H9 (cell line): Measurements from ENCODE around the gene L3MBTL4. TPM values are rescaled to one million over a fixed set of nuclear protein-coding genes. Genes with fewer than 3 reads are reported as not detected.
A peak's percentile ranks its signal among the peaks of the same experiment; 100 is the strongest.

Experiments
- DNase-seq: peaks from one replicate; pipeline ENCODE4 v3.0.0-alpha.2; 2017
- H2AFZ ChIP-seq: one replicate; pipeline ENCODE4 v1.6.1; 2013; ENCODE audit warnings: mild to moderate bottlenecking, low read length, control low read depth, moderate library complexity
- H2AK5ac ChIP-seq: 2 replicates; pipeline ENCODE4 v1.6.1; 2013; ENCODE audit warnings: low read length, control low read depth, mixed read lengths; ENCODE audit not compliant: insufficient read length
- H2BK120ac ChIP-seq: one replicate; pipeline ENCODE4 v1.6.1; 2013; ENCODE audit warnings: low read depth, mild to moderate bottlenecking, low read length, control low read depth, inconsistent platforms; ENCODE audit not compliant: poor library complexity, severe bottlenecking
- H2BK12ac ChIP-seq: 2 replicates; pipeline ENCODE4 v1.6.1; 2013; ENCODE audit warnings: low read length, control low read depth, mixed read lengths, low read depth; ENCODE audit not compliant: insufficient read length
- H2BK15ac ChIP-seq: 2 replicates; pipeline ENCODE4 v1.6.1; 2013; ENCODE audit warnings: low read depth, low read length, control low read depth
- H2BK20ac ChIP-seq: one replicate; pipeline ENCODE4 v1.6.1; 2013; ENCODE audit warnings: low read depth, mild to moderate bottlenecking, low read length, control low read depth, inconsistent platforms; ENCODE audit not compliant: poor library complexity, severe bottlenecking
- H2BK5ac ChIP-seq: 2 replicates; pipeline ENCODE4 v1.6.1; 2013; ENCODE audit warnings: low read length, control low read depth, mixed read lengths; ENCODE audit not compliant: insufficient read length
- H3K14ac ChIP-seq: 2 replicates; pipeline ENCODE4 v1.6.1; 2013; ENCODE audit warnings: low read length, control low read depth; ENCODE audit not compliant: insufficient read depth
- H3K18ac ChIP-seq: 2 replicates; pipeline ENCODE4 v1.6.1; 2013; ENCODE audit warnings: low read depth, mild to moderate bottlenecking, mixed read lengths, low read length, control low read depth; ENCODE audit not compliant: insufficient read length
- H3K23ac ChIP-seq: 2 replicates; pipeline ENCODE4 v1.6.1; 2013; ENCODE audit warnings: low read length, control low read depth, mixed read lengths, low read depth; ENCODE audit not compliant: insufficient read length
- H3K23me2 ChIP-seq: 2 replicates; pipeline ENCODE4 v1.6.1; 2013; ENCODE audit warnings: low read depth, mild to moderate bottlenecking, mixed read lengths, low read length, control low read depth; ENCODE audit not compliant: insufficient read length, poor library complexity, severe bottlenecking
- H3K27ac ChIP-seq: 2 replicates; pipeline ENCODE4 v1.5.1; 2013; ENCODE audit warnings: low read length, control low read depth, mixed read lengths, low read depth; ENCODE audit not compliant: insufficient read length
- H3K27me3 ChIP-seq: 2 replicates; pipeline ENCODE4 v1.6.1; 2013; ENCODE audit warnings: low read length, control low read depth, inconsistent platforms; ENCODE audit not compliant: insufficient read depth
- H3K4ac ChIP-seq: 2 replicates; pipeline ENCODE4 v1.6.1; 2013; ENCODE audit warnings: low read depth, mild to moderate bottlenecking, control low read depth, inconsistent platforms, low read length, moderate library complexity
- H3K4me1 ChIP-seq: 2 replicates; pipeline ENCODE4 v1.6.1; 2013; ENCODE audit warnings: low read length, control low read depth, inconsistent platforms; ENCODE audit not compliant: insufficient read depth
- H3K4me2 ChIP-seq: 2 replicates; pipeline ENCODE4 v1.6.1; 2013; ENCODE audit warnings: low read length, control low read depth, mixed read lengths; ENCODE audit not compliant: insufficient read length, insufficient read depth
- H3K56ac ChIP-seq: 2 replicates; pipeline ENCODE4 v1.6.1; 2013; ENCODE audit warnings: low read depth, mild to moderate bottlenecking, mixed read lengths, low read length, control low read depth; ENCODE audit not compliant: insufficient read length
- H3K79me1 ChIP-seq: 2 replicates; pipeline ENCODE4 v1.6.1; 2013; ENCODE audit warnings: low read depth, mild to moderate bottlenecking, moderate library complexity, low read length, control low read depth, inconsistent platforms; ENCODE audit not compliant: insufficient read depth, poor library complexity, severe bottlenecking
- H3K79me2 ChIP-seq: 2 replicates; pipeline ENCODE4 v1.6.1; 2013; ENCODE audit warnings: low read length, control low read depth, inconsistent platforms; ENCODE audit not compliant: insufficient read depth
- H3K9ac ChIP-seq: 2 replicates; pipeline ENCODE4 v1.6.1; 2013; ENCODE audit warnings: low read length, control low read depth, mixed read lengths; ENCODE audit not compliant: insufficient read length; ENCODE audit errors: extremely low read depth
- H3K9me3 ChIP-seq: one replicate; pipeline ENCODE4 v1.6.1; 2013; ENCODE audit warnings: low read depth, low read length, inconsistent platforms; ENCODE audit not compliant: control insufficient read depth
- H3T11ph ChIP-seq: one replicate; pipeline ENCODE4 v1.6.1; 2013; ENCODE audit warnings: mild to moderate bottlenecking, low read length, control low read depth, inconsistent platforms
- H4K20me1 ChIP-seq: one replicate; pipeline ENCODE4 v1.6.1; 2013; ENCODE audit not compliant: control insufficient read depth, insufficient read length, insufficient read depth
- H4K5ac ChIP-seq: 2 replicates; pipeline ENCODE4 v1.6.1; 2013; ENCODE audit warnings: low read depth, mild to moderate bottlenecking, mixed read lengths, low read length, control low read depth; ENCODE audit not compliant: insufficient read length
- H4K8ac ChIP-seq: replicated peaks from 2 replicates; pipeline ENCODE4 v1.6.1; 2013; ENCODE audit warnings: low read length, control low read depth, mixed read lengths, low read depth; ENCODE audit not compliant: insufficient read length
- H4K91ac ChIP-seq: 2 replicates; pipeline ENCODE4 v1.6.1; 2013; ENCODE audit warnings: low read depth, mild to moderate bottlenecking, moderate library complexity, mixed read lengths, low read length, control low read depth; ENCODE audit not compliant: insufficient read length
- H3K27ac Mint-ChIP-seq, 3 experiments: 2 replicates in 2 of 3; 3 replicates in 1 of 3; pipeline ENCODE4 v1.8.0; 2020 to 2021; ENCODE audit warnings: mixed read lengths in 3 of 3, mild to moderate bottlenecking in 1 of 3, moderate library complexity in 1 of 3
- H3K27me3 Mint-ChIP-seq: 2 replicates; pipeline ENCODE4 v1.8.0; 2021; ENCODE audit warnings: low read depth, mild to moderate bottlenecking, moderate library complexity, mixed read lengths
- H3K36me3 Mint-ChIP-seq, 3 experiments: 2 replicates in 2 of 3; 3 replicates in 1 of 3; pipeline ENCODE4 v1.8.0; 2020 to 2021; ENCODE audit warnings: low read depth in 3 of 3, mixed read lengths in 3 of 3; ENCODE audit not compliant: insufficient read depth in 1 of 3
- H3K4me1 Mint-ChIP-seq, 2 experiments: 2 replicates each; pipeline ENCODE4 v1.8.0; 2020; ENCODE audit warnings: mixed read lengths in 2 of 2
- H3K4me3 Mint-ChIP-seq, 2 experiments: 2 replicates in 1 of 2; 3 replicates in 1 of 2; pipeline ENCODE4 v1.8.0; 2020 to 2021; ENCODE audit warnings: mild to moderate bottlenecking in 2 of 2, mixed read lengths in 2 of 2, moderate library complexity in 1 of 2
- H3K9me3 Mint-ChIP-seq, 2 experiments: 2 replicates in 1 of 2; 3 replicates in 1 of 2; pipeline ENCODE4 v1.8.0; 2020; ENCODE audit warnings: mild to moderate bottlenecking in 2 of 2, mixed read lengths in 2 of 2, moderate library complexity in 1 of 2
- CTCF ChIP-seq: fragments of 200-600 bp; sonication (generic); conservative IDR thresholded peaks from 3 replicates; pipeline ENCODE4 v1.8.0; 2021; ENCODE audit warnings: antibody characterized with exemption, mild to moderate bottlenecking
- WGBS: extraction: QIAGEN DNeasy Blood & Tissue Kit; methylation state at CpG from one replicate; pipeline ENCODE4 v1.1.7; 2013; ENCODE audit warnings: missing lambda C conversion rate, low lambda C conversion rate, mixed read lengths; ENCODE audit not compliant: insufficient read length; ENCODE audit errors: extremely low coverage; 5-methylcytosine and 5-hydroxymethylcytosine counted together
- total RNA-seq: library from RNA; stranded (reverse); gene quantifications from 2 replicates; pipeline ENCODE4 v1.2.1, GENCODE V29; 2021

L3MBTL4 gene
- total RNA-seq, 1 experiment from 2014 or later: 1.9 TPM

GRCh38 chr18:5993938-5994337 is 420.8 kb downstream of the L3MBTL4 start:
- Histone ChIP-seq H2BK12ac (no peak overlapping the region), H3K4me1 (peaks cover 22% of the 10 kb centered on the region; the same call in 1 of the 2 replicates), H3K9ac (no peak overlapping the region), H3K14ac (peak overlapping the region; percentile 52; the same call in 1 of the 2 replicates), H4K5ac (no peak overlapping the region), H2BK5ac (no peak overlapping the region), H2AFZ (no peak overlapping the region), H2BK120ac (no peak overlapping the region), H3K23ac (no peak overlapping the region), H3T11ph (no peak overlapping the region), H3K27ac (no peak overlapping the region), H3K18ac (peak overlapping the region; percentile 80), H4K91ac (no peak overlapping the region), H3K56ac (no peak overlapping the region), H3K79me1 (no peaks in the 10 kb centered on the region), H3K23me2 (no peaks in the 10 kb centered on the region), H3K4me2 (no peak overlapping the region), H3K27me3 (no peaks in the 10 kb centered on the region), H2BK15ac (0 out of 2 replicates have a peak overlapping the region, but pooled peaks have one; percentile 45), H4K20me1 (no peaks in the 10 kb centered on the region), H2AK5ac (no peak overlapping the region), H2BK20ac (no peak overlapping the region), H3K79me2 (no peaks in the 10 kb centered on the region), H3K9me3 (no peaks in the 10 kb centered on the region), H4K8ac (no peak overlapping the region), H3K4ac (no peak overlapping the region)
- no peaks in the 10 kb centered on the region; a peak in 3 of 5 replicates for H3K9me3 Mint-ChIP-seq
- peak; percentile 25 for DNase-seq
- H3K27ac Mint-ChIP-seq: 0 out of 7 replicates have a peak overlapping the region, but pooled peaks of 1 of the 3 experiments have one; percentile 32
- no peak for TF ChIP-seq CTCF
- WGBS: no CpG with 5 or more reads among the region's 9 CpGs
- H3K4me3 Mint-ChIP-seq: no peak overlapping the region
- H3K36me3 Mint-ChIP-seq: peaks cover 0 to 4% (median 4%) of the 10 kb centered on the region in 3 experiments; a peak in 4 of 7 replicates
- peaks cover 4% of the 10 kb centered on the region for H3K27me3 Mint-ChIP-seq
- peaks cover 48 to 49% of the 10 kb centered on the region in 2 experiments for H3K4me1 Mint-ChIP-seq
